Trophoblast cell (in vitro differentiated cells and primary cell): ENCODE measurements around the gene ENPP3.
A peak's percentile ranks its signal among the peaks of the same experiment; 100 is the strongest.

ENCODE experiments used
- DNase-seq, 2 donors: peaks; one replicate each; pipeline ENCODE4 v3.0.0-alpha.2; 2016
- H2AFZ ChIP-seq: 2 replicates; pipeline ENCODE4 v1.6.1; 2013; ENCODE audit warnings: low read length, moderate library complexity, mild to moderate bottlenecking; ENCODE audit not compliant: insufficient read depth, poor library complexity
- H2AK5ac ChIP-seq: 2 replicates; pipeline ENCODE4 v1.6.1; 2013; ENCODE audit warnings: mild to moderate bottlenecking, low read length
- H2BK120ac ChIP-seq: 2 replicates; pipeline ENCODE4 v1.6.1; 2013; ENCODE audit warnings: low read length, mild to moderate bottlenecking, moderate library complexity; ENCODE audit not compliant: insufficient read depth, poor library complexity
- H2BK12ac ChIP-seq: 2 replicates; pipeline ENCODE4 v1.6.1; 2013; ENCODE audit warnings: mild to moderate bottlenecking, low read length, moderate library complexity
- H2BK5ac ChIP-seq: 2 replicates; pipeline ENCODE4 v1.6.1; 2013; ENCODE audit warnings: low read length, low read depth, moderate library complexity, mild to moderate bottlenecking; ENCODE audit not compliant: poor library complexity
- H3K14ac ChIP-seq: 2 replicates; pipeline ENCODE4 v1.6.1; 2013; ENCODE audit warnings: mild to moderate bottlenecking, low read length
- H3K18ac ChIP-seq: 2 replicates; pipeline ENCODE4 v1.6.1; 2013; ENCODE audit warnings: mild to moderate bottlenecking, low read length
- H3K23ac ChIP-seq: 2 replicates; pipeline ENCODE4 v1.6.1; 2013; ENCODE audit warnings: low read length
- H3K27ac ChIP-seq: 2 replicates; pipeline ENCODE4 v1.5.1; 2013; ENCODE audit warnings: low read depth, mild to moderate bottlenecking, inconsistent platforms, low read length, moderate library complexity
- H3K27me3 ChIP-seq: 2 replicates; pipeline ENCODE4 v1.6.1; 2013; ENCODE audit warnings: inconsistent platforms, mild to moderate bottlenecking, low read length, moderate library complexity; ENCODE audit not compliant: insufficient read depth
- H3K36me3 ChIP-seq, 2 experiments: 1 replicate in 1 of 2; 2 replicates in 1 of 2; pipeline ENCODE4 v1.6.1; 2013; ENCODE audit warnings: low read length in 2 of 2, mild to moderate bottlenecking in 2 of 2, moderate library complexity in 1 of 2; ENCODE audit not compliant: insufficient read depth in 2 of 2, control insufficient read depth in 1 of 2
- H3K4ac ChIP-seq: 2 replicates; pipeline ENCODE4 v1.6.1; 2013; ENCODE audit warnings: low read depth, mild to moderate bottlenecking, low read length, moderate library complexity
- H3K4me1 ChIP-seq, 2 experiments: 1 replicate in 1 of 2; 2 replicates in 1 of 2; pipeline ENCODE4 v1.6.1; 2013; ENCODE audit warnings: low read length in 2 of 2, mild to moderate bottlenecking in 2 of 2, moderate library complexity in 1 of 2; ENCODE audit not compliant: insufficient read depth in 2 of 2, control insufficient read depth in 1 of 2
- H3K4me2 ChIP-seq: 2 replicates; pipeline ENCODE4 v1.6.1; 2013; ENCODE audit warnings: inconsistent platforms, mild to moderate bottlenecking, low read length, moderate library complexity
- H3K4me3 ChIP-seq: 2 replicates; pipeline ENCODE4 v1.5.1; 2013; ENCODE audit warnings: mild to moderate bottlenecking, low read depth, low read length, inconsistent platforms
- H3K79me1 ChIP-seq: one replicate; pipeline ENCODE4 v1.6.1; 2013; ENCODE audit warnings: low read length
- H3K79me2 ChIP-seq: 2 replicates; pipeline ENCODE4 v1.6.1; 2013; ENCODE audit warnings: low read length, mild to moderate bottlenecking; ENCODE audit not compliant: control insufficient read depth, insufficient read depth, poor library complexity
- H3K9ac ChIP-seq: 2 replicates; pipeline ENCODE4 v1.6.1; 2013; ENCODE audit warnings: mild to moderate bottlenecking, low read length
- H3K9me3 ChIP-seq: 2 replicates; pipeline ENCODE4 v1.6.1; 2013; ENCODE audit warnings: low read depth, mild to moderate bottlenecking, control low read depth, inconsistent platforms, low read length; ENCODE audit not compliant: insufficient read depth
- H4K12ac ChIP-seq: 2 replicates; pipeline ENCODE4 v1.6.1; 2013; ENCODE audit warnings: low read depth, mild to moderate bottlenecking, low read length, moderate library complexity
- H4K8ac ChIP-seq: 2 replicates; pipeline ENCODE4 v1.6.1; 2013; ENCODE audit warnings: low read depth, mild to moderate bottlenecking, low read length, moderate library complexity
- H4K91ac ChIP-seq: one replicate; pipeline ENCODE4 v1.6.1; 2013; ENCODE audit warnings: low read depth, mild to moderate bottlenecking, low read length, moderate library complexity
- WGBS: extraction: QIAGEN DNeasy Blood & Tissue Kit; methylation state at CpG from one replicate; pipeline ENCODE4 v1.1.7; 2013; ENCODE audit warnings: missing lambda C conversion rate; ENCODE audit not compliant: insufficient read length, insufficient coverage; ENCODE audit errors: extremely low coverage; 5-methylcytosine and 5-hydroxymethylcytosine counted together

The ENPP3 gene

GRCh38 chr6:131673184-131673583 lies 36.1 kb downstream of the ENPP3 start:
- Histone ChIP-seq H3K4me3 (no peak overlapping the region), H2BK12ac (no peak overlapping the region), H3K36me3 (no peaks in the 10 kb centered on the region), H4K12ac (no peak overlapping the region), H3K4me2 (no peak overlapping the region), H2BK120ac (no peak overlapping the region), H3K14ac (no peak overlapping the region), H3K18ac (no peak overlapping the region), H3K23ac (no peak overlapping the region), H3K9me3 (no peaks in the 10 kb centered on the region), H4K8ac (no peak overlapping the region), H3K79me1 (no peaks in the 10 kb centered on the region), H3K27me3 (no peaks in the 10 kb centered on the region), H4K91ac (no peak overlapping the region), H3K4me1 (no peaks in the 10 kb centered on the region), H3K79me2 (no peaks in the 10 kb centered on the region), H3K27ac (no peak overlapping the region), H2BK5ac (no peak overlapping the region), H2AK5ac (no peak overlapping the region), H3K4ac (no peak overlapping the region), H2AFZ (no peak overlapping the region), H3K9ac (no peak overlapping the region)
- WGBS = no CpG with 5 or more reads among the region's 2 CpGs
- DNase-seq = no peak

DNA sequence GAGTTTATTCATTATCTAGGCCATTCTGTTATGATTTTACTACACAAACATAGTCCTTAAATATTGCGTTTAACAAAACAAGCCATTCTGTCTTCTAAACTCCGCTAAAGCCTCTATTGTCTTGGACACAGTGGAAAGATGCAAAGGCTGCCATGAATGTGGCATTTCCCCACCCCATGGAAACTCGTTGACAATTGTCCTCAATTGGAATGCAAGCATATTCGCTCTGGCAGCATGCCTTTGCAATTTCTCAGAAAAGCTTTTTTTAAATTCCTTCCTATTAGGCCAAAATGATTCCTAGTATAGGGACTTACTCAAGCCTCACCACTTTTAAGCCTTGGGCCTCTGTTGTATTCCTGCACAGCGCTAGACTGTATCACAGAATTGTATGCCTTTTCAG lies 41.3 kb downstream of the ENPP3 start:
- Histone ChIP-seq H3K4ac (no peak overlapping the region), H3K79me2 (no peaks in the 10 kb centered on the region), H2BK5ac (no peak overlapping the region), H3K9me3 (no peaks in the 10 kb centered on the region), H3K4me3 (no peak overlapping the region), H3K18ac (no peak overlapping the region), H3K27me3 (no peaks in the 10 kb centered on the region), H4K12ac (no peak overlapping the region), H2AFZ (no peak overlapping the region), H3K36me3 (no peaks in the 10 kb centered on the region), H4K91ac (no peak overlapping the region), H3K4me1 (no peaks in the 10 kb centered on the region), H3K27ac (no peak overlapping the region), H3K4me2 (no peak overlapping the region), H2AK5ac (no peak overlapping the region), H3K14ac (no peak overlapping the region), H2BK120ac (no peak overlapping the region), H3K9ac (no peak overlapping the region), H3K23ac (no peak overlapping the region), H4K8ac (no peak overlapping the region), H3K79me1 (no peaks in the 10 kb centered on the region), H2BK12ac (no peak overlapping the region)
- no CpG with 5 or more reads among the region's 5 CpGs for WGBS
- DNase-seq = peak; percentile 59 to 92

GRCh38 chr6:131680868-131681267 lies 43.8 kb downstream of the ENPP3 start:
- Histone ChIP-seq H3K9me3 (no peaks in the 10 kb centered on the region), H3K4me2 (no peak overlapping the region), H3K18ac (no peak overlapping the region), H3K4ac (no peak overlapping the region), H3K27ac (no peak overlapping the region), H2BK5ac (no peak overlapping the region), H4K91ac (no peak overlapping the region), H3K4me3 (no peak overlapping the region), H2AK5ac (no peak overlapping the region), H4K8ac (no peak overlapping the region), H3K79me2 (no peaks in the 10 kb centered on the region), H3K23ac (no peak overlapping the region), H2BK120ac (no peak overlapping the region), H3K36me3 (no peaks in the 10 kb centered on the region), H2BK12ac (no peak overlapping the region), H4K12ac (no peak overlapping the region), H2AFZ (no peak overlapping the region), H3K9ac (no peak overlapping the region), H3K4me1 (no peaks in the 10 kb centered on the region), H3K27me3 (no peaks in the 10 kb centered on the region), H3K79me1 (no peaks in the 10 kb centered on the region), H3K14ac (no peak overlapping the region)
- no peak for DNase-seq
- no CpG with 5 or more reads among the region's 2 CpGs for WGBS

GRCh38 chr6:131681585-131681984 lies 44.5 kb downstream of the ENPP3 start:
- Histone ChIP-seq H2BK5ac (no peak overlapping the region), H3K23ac (no peak overlapping the region), H3K4me3 (no peak overlapping the region), H3K27me3 (no peaks in the 10 kb centered on the region), H3K79me1 (no peaks in the 10 kb centered on the region), H3K4me2 (no peak overlapping the region), H3K27ac (no peak overlapping the region), H2BK120ac (no peak overlapping the region), H3K14ac (no peak overlapping the region), H4K91ac (no peak overlapping the region), H3K79me2 (no peaks in the 10 kb centered on the region), H4K8ac (no peak overlapping the region), H2BK12ac (no peak overlapping the region), H4K12ac (no peak overlapping the region), H3K9me3 (no peaks in the 10 kb centered on the region), H3K18ac (no peak overlapping the region), H3K36me3 (no peaks in the 10 kb centered on the region), H3K9ac (no peak overlapping the region), H3K4me1 (no peaks in the 10 kb centered on the region), H2AK5ac (no peak overlapping the region), H2AFZ (no peak overlapping the region), H3K4ac (no peak overlapping the region)
- DNase-seq = no peak
